Measurements from ENCODE around the gene RREB1. TPM values are rescaled to one million over a fixed set of nuclear protein-coding genes. Genes with fewer than 3 reads are reported as not detected.

The RREB1 gene
- total RNA-seq, 1 experiment from 2014 or later = 61.6 TPM

- Histone ChIP-seq H3K4me1 (ENCODE audit: insufficient read depth, low read length, poor library complexity, severe bottlenecking) (no peaks in the 10 kb centered on the region), H3K27me3 (replicated peaks; ENCODE audit: insufficient read depth, low read depth, low read length, poor library complexity) (no peaks in the 10 kb centered on the region), H3K4me3 (ENCODE audit: low read depth, low read length, poor library complexity, severe bottlenecking) (no peak overlapping the region), H3K9me3 (ENCODE audit: low read depth, low read length, poor library complexity, severe bottlenecking) (no peaks in the 10 kb centered on the region), H3K27ac (ENCODE audit: low read depth, low read length, poor library complexity, severe bottlenecking) (no peak overlapping the region), H3K36me3 (ENCODE audit: insufficient read depth, low read length, poor library complexity, severe bottlenecking) (peaks cover 38% of the 10 kb centered on the region)
- intact Hi-C loops (cut with micrococcal nuclease; ENCODE audit: unreplicated experiment) = no loop called here
- BruUV-seq (replicated peaks) = no TSS peak
- no peak for DNase-seq (ENCODE audit: low spot score)
- TF ChIP-seq EZH2 (IDR thresholded peaks at IDR 0.05; ENCODE audit: borderline replicate concordance, low read depth, low read length, poor library complexity, severe bottlenecking) (no peak), CTCF (conservative IDR thresholded peaks at IDR 0.05; ENCODE audit: low read depth, low read length) (no peak)
- POLR2A ChIA-PET (ENCODE audit: low non-redundant PET) = no interaction called here
- CTCF ChIA-PET = no interaction called here
These were observed 177.7 kb downstream of the RREB1 start for GRCh38 chr6:7285416-7285815.

DNA sequence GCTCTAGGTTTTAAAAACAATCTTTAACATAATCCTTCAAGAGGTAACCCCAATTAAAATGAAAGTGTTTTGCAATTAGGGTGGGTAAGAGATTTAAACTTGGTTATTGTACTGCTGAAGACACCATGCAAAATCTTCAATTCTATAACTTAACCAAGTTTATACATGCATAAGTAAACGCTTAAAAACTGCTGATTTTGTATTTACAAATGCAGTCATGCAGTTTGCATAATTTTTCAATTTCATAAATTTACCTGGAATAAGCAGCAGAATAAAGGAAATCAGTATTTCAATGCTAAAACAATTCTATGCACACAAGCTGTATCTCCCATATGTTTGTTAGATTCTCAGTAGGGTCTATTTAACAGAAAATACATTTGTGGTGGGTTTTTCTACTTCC lies 182.3 kb downstream of the RREB1 start:
- intact Hi-C loops (cut with micrococcal nuclease; ENCODE audit: unreplicated experiment) = no loop called here
- CTCF ChIA-PET = no interaction called here
- Histone ChIP-seq H3K27me3 (replicated peaks; ENCODE audit: insufficient read depth, low read depth, low read length, poor library complexity) (no peaks in the 10 kb centered on the region), H3K4me3 (ENCODE audit: low read depth, low read length, poor library complexity, severe bottlenecking) (no peak overlapping the region), H3K4me1 (ENCODE audit: insufficient read depth, low read length, poor library complexity, severe bottlenecking) (peaks cover 4% of the 10 kb centered on the region), H3K9me3 (ENCODE audit: low read depth, low read length, poor library complexity, severe bottlenecking) (no peaks in the 10 kb centered on the region), H3K36me3 (ENCODE audit: insufficient read depth, low read length, poor library complexity, severe bottlenecking) (peaks cover 77% of the 10 kb centered on the region), H3K27ac (ENCODE audit: low read depth, low read length, poor library complexity, severe bottlenecking) (no peak overlapping the region)
- TF ChIP-seq CTCF (conservative IDR thresholded peaks at IDR 0.05; ENCODE audit: low read depth, low read length) = no peak
- TF ChIP-seq EZH2 (IDR thresholded peaks at IDR 0.05; ENCODE audit: borderline replicate concordance, low read depth, low read length, poor library complexity, severe bottlenecking) = no peak
- POLR2A ChIA-PET (ENCODE audit: low non-redundant PET) = no interaction called here
- BruUV-seq (replicated peaks) = no TSS peak
- no peak for DNase-seq (ENCODE audit: low spot score)

DNA sequence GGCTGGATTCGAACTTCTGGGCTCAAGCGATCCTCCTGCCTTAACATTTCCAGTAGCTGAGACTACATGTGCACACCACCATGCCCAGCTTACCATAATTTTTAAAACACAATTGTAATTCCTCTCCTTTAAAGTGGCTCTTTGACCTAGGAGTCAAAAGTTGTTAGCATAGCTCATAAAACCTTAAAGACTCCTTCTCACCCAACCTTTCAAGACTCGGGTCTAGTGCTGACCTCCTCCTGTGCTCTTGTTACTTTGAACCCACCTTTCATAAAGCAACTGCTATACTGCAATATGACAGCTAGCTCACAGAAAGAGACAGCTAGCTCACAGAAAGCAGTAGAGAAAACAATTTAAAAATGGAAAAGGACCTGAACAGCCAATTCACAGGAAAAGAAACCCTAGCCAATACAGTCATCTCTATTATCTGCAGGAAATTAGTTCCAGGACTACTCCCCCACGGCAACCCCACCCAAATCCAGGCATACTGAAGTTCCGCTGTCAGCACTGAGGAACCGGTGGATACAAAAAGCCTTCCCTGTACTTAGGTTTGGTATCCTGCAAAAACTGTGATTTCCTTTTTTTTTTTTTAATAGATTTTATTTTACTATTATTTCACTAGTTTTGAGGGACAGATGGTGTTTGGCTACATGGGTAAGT lies 185.0 kb downstream of the RREB1 start:
- ChIA-PET POLR2A (ENCODE audit: low non-redundant PET) (interaction anchor here (0.6 kb wide), 1 partner anchor 13 kb away, joined by 3 read pairs; no protein-coding TSS in a partner anchor), CTCF (no interaction called here)
- intact Hi-C loops (cut with micrococcal nuclease; ENCODE audit: unreplicated experiment) = no loop called here

More for the DNA sequence above, 185.0 kb downstream of the RREB1 start:
- BruUV-seq (replicated peaks) = no TSS peak
- Histone ChIP-seq H3K4me1 (ENCODE audit: insufficient read depth, low read length, poor library complexity, severe bottlenecking) (peaks cover 20% of the 10 kb centered on the region), H3K9me3 (ENCODE audit: low read depth, low read length, poor library complexity, severe bottlenecking) (no peaks in the 10 kb centered on the region), H3K4me3 (ENCODE audit: low read depth, low read length, poor library complexity, severe bottlenecking) (no peak overlapping the region), H3K27me3 (replicated peaks; ENCODE audit: insufficient read depth, low read depth, low read length, poor library complexity) (no peaks in the 10 kb centered on the region), H3K27ac (ENCODE audit: low read depth, low read length, poor library complexity, severe bottlenecking) (no peak overlapping the region), H3K36me3 (ENCODE audit: insufficient read depth, low read length, poor library complexity, severe bottlenecking) (peaks cover 88% of the 10 kb centered on the region)
- TF ChIP-seq CTCF (conservative IDR thresholded peaks at IDR 0.05; ENCODE audit: low read depth, low read length) (no peak), EZH2 (IDR thresholded peaks at IDR 0.05; ENCODE audit: borderline replicate concordance, low read depth, low read length, poor library complexity, severe bottlenecking) (no peak)
- no peak for DNase-seq (ENCODE audit: low spot score)
